CD4-positive, alpha-beta T cell treated with Interferon gamma for 1 hour (primary cell): Measurements from ENCODE around the gene TCF7.
A peak's percentile ranks its signal among the peaks of the same experiment; 100 is the strongest.

ENCODE experiments used
- DNase-seq: peaks from one replicate; pipeline ENCODE4 v3.0.0-alpha.2; 2020

The TCF7 gene

DNA sequence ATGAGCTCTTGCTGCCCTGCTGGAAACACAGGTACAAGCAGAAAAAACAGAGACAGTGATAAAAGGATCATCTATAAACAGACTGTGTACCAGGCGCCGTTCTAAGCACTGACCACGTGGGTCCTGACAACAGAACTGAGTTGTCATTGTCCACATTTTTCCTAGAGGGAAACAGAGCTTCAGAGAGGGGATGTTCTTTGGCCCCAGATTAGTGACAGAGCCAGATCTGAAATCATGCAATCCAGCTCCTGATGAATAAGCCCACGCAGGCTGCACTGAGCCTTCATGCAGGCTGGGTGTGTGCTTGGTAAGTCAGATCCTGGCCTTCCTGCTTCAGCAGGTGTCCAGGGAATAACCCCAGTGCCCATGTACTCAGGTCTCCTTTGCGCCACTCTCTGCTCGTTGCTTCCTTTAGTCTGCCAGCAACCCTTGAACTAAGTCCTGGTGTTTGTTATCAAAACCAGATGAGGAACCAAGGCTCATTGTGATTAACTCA is 22.8 kb upstream of the TCF7 start:
- DNase-seq = no peak

DNA sequence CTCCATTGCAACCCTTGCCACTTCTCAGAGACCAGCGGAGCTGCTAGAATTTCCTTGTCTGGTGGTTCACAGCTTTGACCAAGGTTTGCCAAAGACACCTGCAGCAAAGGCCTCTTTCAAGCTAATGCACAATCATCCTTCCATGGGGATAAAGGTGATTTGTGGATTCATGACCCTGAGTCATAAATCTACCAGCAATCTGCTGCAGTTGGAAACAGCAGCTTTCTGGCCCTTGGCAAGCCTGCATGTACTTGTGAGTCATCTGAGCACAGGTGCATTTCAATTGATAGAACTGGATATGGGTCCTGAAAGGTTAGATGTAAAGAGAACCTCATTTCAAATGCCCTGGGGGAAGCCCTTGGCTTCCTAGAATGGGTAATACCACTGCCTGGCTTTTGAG is 21.6 kb upstream of the TCF7 start:
- DNase-seq = no peak

GRCh38 chr5:134093351-134093750 is 21.1 kb upstream of the TCF7 start:
- no peak for DNase-seq

DNA sequence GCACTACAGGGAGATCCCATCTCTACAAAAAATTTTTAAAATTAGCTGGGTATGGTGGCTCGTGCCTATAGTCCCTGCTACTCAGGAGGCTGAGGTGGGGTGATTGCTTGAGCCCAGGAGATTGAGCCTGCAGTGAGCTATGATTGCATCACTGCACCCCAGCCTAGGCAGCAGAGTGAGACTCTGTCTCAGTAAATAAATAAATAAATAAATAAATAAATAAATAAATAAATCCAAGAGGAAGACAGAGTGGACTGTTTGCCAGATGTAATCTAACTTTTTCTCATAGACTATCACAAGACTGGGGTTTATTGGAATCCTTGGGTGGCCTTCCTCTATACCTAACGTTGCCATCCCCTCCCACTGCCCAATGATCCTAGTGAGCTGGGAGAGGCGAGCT is 19.2 kb upstream of the TCF7 start:
- no peak for DNase-seq

GRCh38 chr5:134095887-134096589 is 18.4 kb upstream of the TCF7 start:
- DNase-seq = no peak

- DNase-seq = no peak
Measured at GRCh38 chr5:134097211-134097749, 17.2 kb upstream of the TCF7 start.

DNA sequence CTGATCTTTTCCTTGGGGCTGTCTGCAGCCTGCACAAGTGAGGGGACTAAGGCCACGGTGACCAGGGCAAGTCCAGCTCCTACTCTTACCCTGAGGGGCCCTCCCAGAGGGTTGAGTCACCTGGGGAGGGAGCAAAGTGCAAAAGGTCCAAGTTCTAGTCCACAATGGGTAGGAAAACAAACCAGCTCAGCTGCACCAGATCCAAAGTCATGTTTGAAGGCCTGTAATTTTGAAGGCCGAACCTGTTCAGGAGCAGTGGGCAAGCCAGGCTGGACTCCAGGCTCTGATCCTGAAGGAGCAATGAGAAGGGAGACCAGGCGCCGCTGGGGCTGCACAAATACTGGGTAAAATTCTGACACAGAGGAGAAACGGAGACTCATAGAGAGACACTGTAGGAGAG is 15.8 kb upstream of the TCF7 start:
- DNase-seq = no peak

DNA sequence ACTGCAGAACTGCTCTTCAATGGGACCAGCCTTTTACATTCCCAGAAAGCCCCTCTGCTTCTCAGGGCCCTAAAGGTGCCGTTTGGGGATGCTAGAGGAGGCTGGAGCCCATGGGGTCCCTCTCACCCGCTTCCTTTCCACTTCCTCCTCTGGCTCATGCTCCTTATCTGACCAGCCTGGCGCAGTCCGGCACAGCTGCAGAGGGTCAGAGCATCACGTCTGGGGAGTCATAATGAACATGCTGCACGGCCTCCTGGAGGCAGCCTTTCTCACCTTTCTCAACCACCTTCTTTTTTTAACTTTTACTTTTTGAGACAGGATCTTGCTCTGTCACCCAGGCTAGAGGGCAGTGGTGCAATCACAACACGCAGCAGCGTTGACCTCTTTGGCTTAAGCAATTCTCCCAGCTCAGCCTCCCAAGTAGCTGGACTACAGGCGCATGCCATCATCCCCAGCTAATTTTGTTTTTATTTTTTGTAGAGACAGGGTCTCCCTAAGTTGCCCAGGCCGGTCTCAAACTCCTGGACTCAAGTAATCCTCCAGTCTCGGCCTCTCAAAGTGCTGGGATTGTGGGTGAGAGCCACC is 15.1 kb upstream of the TCF7 start:
- DNase-seq = no peak

DNA sequence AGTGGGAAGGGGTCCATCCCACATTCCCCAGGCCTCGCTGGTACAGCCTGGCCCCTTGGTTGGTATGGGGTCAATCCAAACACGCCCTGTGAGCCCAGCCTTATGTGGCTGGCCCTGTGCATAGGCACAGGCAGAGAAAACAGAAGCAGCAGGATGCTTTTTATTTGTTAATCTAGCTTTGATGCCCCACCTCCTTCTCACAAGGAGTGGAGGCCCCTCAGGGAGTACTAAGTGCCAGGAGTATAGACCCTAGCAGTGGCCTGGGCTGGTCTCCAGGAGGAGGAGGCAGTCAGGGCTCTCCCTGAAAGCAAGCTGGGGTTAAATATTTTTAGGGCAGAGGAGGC is 14.6 kb upstream of the TCF7 start:
- DNase-seq = no peak

- DNase-seq = peak; percentile 79
Measured at GRCh38 chr5:134100283-134101091, 14.0 kb upstream of the TCF7 start.

- DNase-seq = peak; percentile 71
Measured at GRCh38 chr5:134101686-134102439, 12.6 kb upstream of the TCF7 start.

DNA sequence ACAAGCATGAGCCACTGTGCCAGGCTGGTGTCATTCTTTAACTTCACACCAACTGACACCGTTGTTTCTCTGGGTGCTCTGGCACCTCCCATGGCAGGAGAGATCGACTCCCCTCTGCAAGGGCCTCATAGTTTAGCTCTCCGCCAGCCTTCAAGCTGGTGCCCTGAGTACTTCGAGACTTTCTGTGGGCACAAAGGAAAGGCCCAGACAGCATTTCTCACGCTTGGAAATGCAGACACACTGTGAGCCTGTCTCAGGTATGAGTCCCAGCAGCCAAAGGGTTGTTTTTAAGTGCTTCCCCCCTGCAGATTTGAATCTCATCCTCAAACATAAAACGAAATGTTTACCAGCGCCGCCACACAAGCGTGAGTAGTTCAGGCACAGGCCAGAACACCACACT is 11.1 kb upstream of the TCF7 start:
- DNase-seq = no peak

DNA sequence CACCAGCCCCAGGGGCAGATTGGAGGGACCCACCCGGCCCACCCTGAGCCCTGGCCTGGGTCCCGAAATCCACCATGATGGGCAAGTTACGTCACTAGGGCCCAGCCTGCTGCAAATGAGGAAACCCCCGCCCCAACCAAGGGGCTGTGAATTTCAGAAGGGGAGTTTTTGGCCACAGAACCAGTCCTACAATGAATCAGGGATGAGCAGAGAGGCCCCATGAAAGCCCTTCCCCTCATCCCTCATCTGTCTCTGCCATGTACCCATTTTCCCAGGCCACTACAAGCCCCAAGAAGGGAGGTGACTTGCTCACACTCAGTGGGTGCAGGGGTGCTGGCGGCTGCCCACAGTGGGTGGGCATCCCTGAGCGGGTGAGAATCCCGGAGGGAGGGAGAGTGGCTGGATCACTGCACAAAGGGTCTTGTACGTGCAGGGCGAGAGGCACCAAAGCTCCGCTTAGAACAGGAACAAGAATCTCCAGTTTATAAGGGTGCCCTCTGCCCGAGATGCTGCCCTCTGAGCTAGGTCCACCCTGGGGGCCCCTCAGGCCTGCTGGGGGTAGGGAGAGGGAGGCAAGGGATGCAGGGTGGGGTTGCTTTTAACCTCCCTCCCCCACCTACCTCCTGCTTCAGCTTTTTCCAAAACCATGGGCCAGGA is 10.4 kb upstream of the TCF7 start:
- DNase-seq = no peak

GRCh38 chr5:134106991-134107701 is 7.3 kb upstream of the TCF7 start:
- DNase-seq = no peak

- DNase-seq = no peak
Measured at GRCh38 chr5:134107779-134108178, 6.7 kb upstream of the TCF7 start.

DNA sequence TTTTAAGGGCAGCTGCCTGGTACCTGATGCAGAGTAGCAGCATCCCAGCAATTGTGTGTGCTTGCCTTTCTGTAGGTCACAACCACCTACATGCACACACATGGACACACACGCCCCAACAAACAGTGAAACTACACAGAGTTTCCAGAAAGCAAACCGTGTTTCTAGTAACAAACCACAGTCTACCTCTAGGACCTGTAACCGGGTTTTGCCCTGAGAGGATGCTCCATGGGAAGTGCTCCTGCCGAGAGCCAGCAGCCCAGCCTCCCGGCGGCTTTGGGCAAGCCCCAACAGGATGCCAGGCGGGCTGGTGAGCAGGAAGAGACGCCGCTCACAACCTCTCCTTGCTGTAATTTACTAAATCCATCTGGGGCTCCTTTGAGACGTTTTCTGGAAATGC is 4.1 kb upstream of the TCF7 start:
- DNase-seq = no peak

DNA sequence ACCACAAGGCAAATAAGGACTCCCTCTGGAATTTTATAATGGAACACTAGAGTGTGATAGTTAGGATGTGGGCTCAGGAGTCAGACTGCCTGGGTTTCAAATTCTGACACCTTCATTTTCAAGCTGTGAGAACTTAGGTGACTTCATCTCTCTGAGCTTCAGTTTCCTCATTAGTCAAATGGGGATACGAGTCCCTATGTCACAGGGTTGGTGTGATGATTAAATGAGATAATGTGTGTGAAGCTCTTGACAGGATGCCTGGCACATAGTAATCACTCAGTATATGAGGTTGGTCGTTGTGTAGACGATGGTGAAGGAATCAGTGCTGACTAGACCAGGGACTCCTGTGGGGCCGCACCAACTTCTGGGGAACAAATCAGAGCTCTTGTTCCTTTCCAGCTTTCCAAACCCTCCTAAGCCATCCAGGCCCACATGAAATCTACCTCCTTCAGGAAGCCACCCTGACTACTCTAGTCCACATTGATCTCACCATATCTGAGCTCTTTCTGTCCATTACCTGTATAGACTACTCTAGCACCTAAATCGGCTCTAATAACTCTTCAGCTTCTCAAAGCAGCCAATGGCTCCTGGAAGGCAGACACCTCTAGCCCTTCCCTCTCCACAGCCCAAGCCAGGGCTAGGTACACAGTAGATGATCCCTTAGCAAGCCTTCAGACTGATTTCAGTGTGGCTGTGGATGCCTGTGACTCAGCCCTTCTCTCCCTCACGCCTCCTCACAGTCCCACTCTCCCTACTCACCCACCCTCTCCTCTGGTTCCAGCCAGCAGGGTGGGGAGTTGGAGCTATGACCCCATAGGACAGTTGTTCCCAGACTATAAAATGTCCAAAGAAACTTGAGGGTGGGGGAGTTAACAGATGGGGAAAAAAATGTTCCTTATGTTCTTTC is 2.5 kb upstream of the TCF7 start:
- DNase-seq = no peak

- no peak for DNase-seq
Measured at GRCh38 chr5:134112726-134113362, 1.6 kb upstream of the TCF7 start.

GRCh38 chr5:134113363-134113889 is 1.1 kb upstream of the TCF7 start:
- no peak for DNase-seq
